ENCODE results near the gene SPOCK1. TPM values are rescaled to one million over a fixed set of nuclear protein-coding genes. Genes with fewer than 3 reads are reported as not detected.
A peak's percentile ranks its signal among the peaks of the same experiment; 100 is the strongest.

Gene SPOCK1
- total RNA-seq, 1 donor from 2014 or later: 28.6 TPM

DNA sequence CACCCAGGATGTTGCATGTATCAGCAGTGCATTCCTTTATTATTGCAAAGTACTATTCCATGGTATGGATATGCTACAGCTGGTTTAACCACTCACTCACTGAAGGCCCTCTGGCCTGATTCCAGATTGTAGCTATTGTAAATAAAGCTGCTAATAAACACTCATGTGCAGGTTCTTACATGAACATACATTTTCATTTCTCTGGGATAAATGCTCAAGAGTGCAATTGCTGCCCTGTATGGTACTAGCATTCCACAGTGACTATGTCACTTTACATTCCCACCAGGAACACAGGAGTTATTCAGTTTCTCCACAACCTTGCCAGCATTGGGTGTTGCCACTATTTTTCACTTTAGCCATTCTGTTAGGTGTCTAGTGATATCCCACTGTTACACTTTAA lies 267.6 kb downstream of the SPOCK1 start:
- Histone ChIP-seq H3K4me1 (no peaks in the 10 kb centered on the region), H3K9me3 (replicated peaks) (no peaks in the 10 kb centered on the region), H3K4me3 (no peak overlapping the region), H3K36me3 (no peaks in the 10 kb centered on the region), H3K27me3 (ENCODE audit: low read depth) (peaks cover 4% of the 10 kb centered on the region), H3K27ac (replicated peaks) (no peak overlapping the region)
- intact Hi-C loops (cut with micrococcal nuclease): no loop called here
- TF ChIP-seq, protein P1, sequence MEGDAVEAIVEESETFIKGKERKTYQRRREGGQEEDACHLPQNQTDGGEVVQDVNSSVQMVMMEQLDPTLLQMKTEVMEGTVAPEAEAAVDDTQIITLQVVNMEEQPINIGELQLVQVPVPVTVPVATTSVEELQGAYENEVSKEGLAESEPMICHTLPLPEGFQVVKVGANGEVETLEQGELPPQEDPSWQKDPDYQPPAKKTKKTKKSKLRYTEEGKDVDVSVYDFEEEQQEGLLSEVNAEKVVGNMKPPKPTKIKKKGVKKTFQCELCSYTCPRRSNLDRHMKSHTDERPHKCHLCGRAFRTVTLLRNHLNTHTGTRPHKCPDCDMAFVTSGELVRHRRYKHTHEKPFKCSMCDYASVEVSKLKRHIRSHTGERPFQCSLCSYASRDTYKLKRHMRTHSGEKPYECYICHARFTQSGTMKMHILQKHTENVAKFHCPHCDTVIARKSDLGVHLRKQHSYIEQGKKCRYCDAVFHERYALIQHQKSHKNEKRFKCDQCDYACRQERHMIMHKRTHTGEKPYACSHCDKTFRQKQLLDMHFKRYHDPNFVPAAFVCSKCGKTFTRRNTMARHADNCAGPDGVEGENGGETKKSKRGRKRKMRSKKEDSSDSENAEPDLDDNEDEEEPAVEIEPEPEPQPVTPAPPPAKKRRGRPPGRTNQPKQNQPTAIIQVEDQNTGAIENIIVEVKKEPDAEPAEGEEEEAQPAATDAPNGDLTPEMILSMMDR (IDR thresholded peaks at IDR 0.05; ENCODE audit: borderline replicate concordance): no peak
- DNase-seq: no peak

DNA sequence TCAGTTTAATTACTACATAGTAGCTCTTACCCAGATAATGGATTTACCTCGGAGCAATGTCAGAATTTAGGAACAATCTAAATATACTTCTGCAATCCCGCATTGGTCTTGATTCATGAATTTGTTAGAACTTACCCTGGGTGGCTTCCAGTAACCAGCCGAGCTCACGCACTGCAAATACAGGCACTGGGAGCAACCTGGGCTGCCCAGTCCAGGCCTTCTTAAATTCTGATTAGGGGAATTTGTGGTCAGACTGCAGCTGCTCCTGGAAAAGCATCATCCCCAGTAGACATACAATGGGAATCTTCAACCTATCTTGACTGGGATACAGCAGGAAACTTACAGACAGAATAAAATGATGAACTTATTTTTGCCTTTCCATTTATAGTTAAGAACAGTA lies 270.3 kb downstream of the SPOCK1 start:
- intact Hi-C loops (cut with micrococcal nuclease): no loop called here
- Histone ChIP-seq H3K4me1 (no peaks in the 10 kb centered on the region), H3K27ac (replicated peaks) (no peak overlapping the region), H3K4me3 (no peak overlapping the region), H3K9me3 (replicated peaks) (no peaks in the 10 kb centered on the region), H3K36me3 (no peaks in the 10 kb centered on the region), H3K27me3 (ENCODE audit: low read depth) (peaks cover 4% of the 10 kb centered on the region)
- TF ChIP-seq, protein P1 (IDR thresholded peaks at IDR 0.05; ENCODE audit: borderline replicate concordance): no peak
- no peak for DNase-seq

DNA sequence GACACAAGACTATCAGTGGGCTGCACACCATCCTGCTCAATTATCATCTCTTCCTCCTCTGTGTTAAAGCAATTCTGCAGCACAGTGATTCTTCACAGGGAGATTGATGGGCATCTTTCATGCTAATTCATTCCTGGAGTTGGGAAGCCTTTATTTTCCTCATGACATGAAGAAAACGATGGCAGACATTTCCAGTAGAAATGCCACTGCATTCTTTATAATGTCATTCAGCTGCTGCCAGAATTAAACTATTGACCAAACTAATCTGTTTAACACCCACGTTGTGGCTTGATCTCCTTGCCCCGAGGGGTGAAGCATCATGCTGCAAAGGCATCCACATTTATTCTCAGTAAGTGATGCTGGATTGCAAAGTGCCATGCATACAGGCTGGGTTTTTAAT lies 273.0 kb downstream of the SPOCK1 start:
- TF ChIP-seq, protein P1 (IDR thresholded peaks at IDR 0.05; ENCODE audit: borderline replicate concordance): no peak
- Histone ChIP-seq H3K9me3 (replicated peaks) (no peaks in the 10 kb centered on the region), H3K4me1 (no peaks in the 10 kb centered on the region), H3K4me3 (no peak overlapping the region), H3K27ac (replicated peaks) (no peak overlapping the region), H3K27me3 (ENCODE audit: low read depth) (peaks cover 4% of the 10 kb centered on the region), H3K36me3 (no peaks in the 10 kb centered on the region)
- DNase-seq: no peak
- intact Hi-C loops (cut with micrococcal nuclease): no loop called here

DNA sequence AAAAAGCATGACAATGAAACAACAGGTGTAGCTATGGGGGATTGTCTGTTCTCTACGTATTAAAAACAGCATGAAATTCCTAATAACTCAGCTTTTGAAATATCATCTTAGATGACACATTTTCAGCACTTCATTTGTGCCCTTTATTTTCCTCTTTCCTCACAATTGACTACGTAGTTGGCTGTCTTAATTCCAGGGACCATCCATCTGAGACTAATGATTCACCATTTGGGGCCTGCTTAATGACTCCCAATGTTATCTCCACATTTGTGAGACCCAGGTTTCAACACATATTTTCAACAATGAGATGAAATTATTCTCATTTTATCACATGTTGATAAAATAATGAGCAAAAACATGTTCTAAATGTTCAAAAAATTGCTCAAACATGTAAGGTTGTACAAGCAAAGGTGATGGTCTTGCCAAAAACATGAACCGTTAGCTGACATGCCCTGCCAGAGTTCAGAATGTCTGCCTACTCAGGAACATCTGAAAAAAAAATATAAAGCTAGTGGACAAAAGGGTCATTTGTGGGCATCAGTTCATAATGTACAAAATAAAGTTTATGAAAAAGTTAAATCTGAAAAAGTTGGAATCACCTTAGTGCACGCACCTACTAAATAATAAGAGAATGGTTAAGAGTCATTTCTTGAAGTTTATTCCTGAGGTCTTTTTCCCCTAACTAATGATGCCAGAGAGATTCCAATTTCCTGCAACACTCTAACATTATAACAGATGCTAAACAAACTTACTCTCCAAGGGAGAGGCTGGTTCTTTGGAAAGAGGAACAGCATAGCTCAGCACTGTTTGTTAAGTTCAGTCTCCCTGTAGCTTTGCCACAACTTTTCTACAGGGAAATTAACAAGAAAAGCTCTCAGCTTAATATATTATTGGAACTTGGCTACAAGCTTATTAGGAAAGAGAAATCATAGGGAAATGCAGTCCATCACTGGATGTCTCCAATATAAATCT lies 275.5 kb downstream of the SPOCK1 start:
- Histone ChIP-seq H3K9me3 (replicated peaks) (no peaks in the 10 kb centered on the region), H3K4me1 (peaks cover 3% of the 10 kb centered on the region), H3K27me3 (ENCODE audit: low read depth) (peaks cover 9% of the 10 kb centered on the region), H3K27ac (replicated peaks) (peak overlapping the region; percentile 58), H3K36me3 (no peaks in the 10 kb centered on the region), H3K4me3 (no peak overlapping the region)
- no peak for DNase-seq
- TF ChIP-seq, protein P1 (IDR thresholded peaks at IDR 0.05; ENCODE audit: borderline replicate concordance): no peak
- intact Hi-C loops (cut with micrococcal nuclease): no loop called here

DNA sequence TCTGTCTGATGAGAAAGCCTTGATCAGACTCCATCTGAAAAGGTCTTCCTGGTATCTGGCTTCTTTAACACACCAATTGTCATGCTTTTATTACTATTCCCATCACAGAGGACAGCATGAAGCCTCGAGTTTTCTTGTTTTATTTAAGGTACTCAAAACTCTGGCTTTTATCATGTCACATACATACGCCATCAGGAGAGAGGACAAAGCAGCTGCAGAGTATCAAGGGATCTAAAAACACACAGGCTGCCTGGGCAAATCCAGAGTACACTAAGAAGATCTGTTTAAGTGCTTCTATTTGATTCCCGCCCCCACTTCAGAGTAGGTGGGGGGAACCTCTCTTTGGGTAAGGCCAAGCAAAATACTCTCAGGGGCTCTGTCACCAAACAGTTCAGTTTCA lies 277.2 kb downstream of the SPOCK1 start:
- TF ChIP-seq, protein P1 (IDR thresholded peaks at IDR 0.05; ENCODE audit: borderline replicate concordance): no peak
- Histone ChIP-seq H3K36me3 (no peaks in the 10 kb centered on the region), H3K4me3 (no peak overlapping the region), H3K9me3 (replicated peaks) (no peaks in the 10 kb centered on the region), H3K4me1 (peaks cover 8% of the 10 kb centered on the region), H3K27ac (replicated peaks) (no peak overlapping the region), H3K27me3 (ENCODE audit: low read depth) (peaks cover 9% of the 10 kb centered on the region)
- DNase-seq: no peak
- intact Hi-C loops (cut with micrococcal nuclease): no loop called here

Measured in left ventricle myocardium inferior (tissue), 1 donor.